A549 (cell line): ENCODE data around the gene ADGRL3. TPM values are rescaled to one million over a fixed set of nuclear protein-coding genes. Genes with fewer than 3 reads are reported as not detected.

Source experiments
- ATAC-seq, 2 experiments: fragments of 200-7000 bp in 1 of 2; fragments of >200 bp in 1 of 2; cut with Nextera tagmentation in 1 of 2; cut with Tn5 transposase in 1 of 2; 3 replicates each; pipeline versions ENCODE4 v1.8.0 to v1.9.1; 2018 to 2020; ENCODE audit warnings: mild to moderate bottlenecking in 1 of 2, moderate library complexity in 1 of 2
- CTCF ChIA-PET: fragments of 300-600 bp; sonication (Branson Sonifier 250); formaldehyde crosslinking; extraction: SDS; loops from one replicate; lab custom pipeline; 2021; ENCODE audit warnings: antibody characterized with exemption, inconsistent platforms; lab: Yijun Ruan, JAX
- POLR2A ChIA-PET: fragments of 350-600 bp; formaldehyde crosslinking; extraction: SDS; loops from one replicate; lab custom pipeline; 2021; ENCODE audit warnings: antibody characterized with exemption, inconsistent platforms; lab: Yijun Ruan, JAX
- DNase-seq, 2 experiments: peaks; one replicate each; pipeline versions ENCODE4 v3.0.0 to v3.0.0-alpha.2; 2011 to 2016; ENCODE audit warnings: low read depth in 1 of 2, low spot score in 1 of 2
- FAIRE-seq: peaks from 2 replicates; lab custom pipeline; 2011; peaks lifted over from hg19 to GRCh38; lab: Jason Lieb, UNC
- H3K27ac ChIP-seq, 2 experiments: fragments of >200 bp; sonication (Bioruptor Twin); formaldehyde crosslinking; 3 replicates each; pipeline ENCODE4 v1.5.1; 2016 to 2017
- H3K4me1 ChIP-seq: fragments of >200 bp; sonication (Bioruptor Twin); formaldehyde crosslinking; 3 replicates; pipeline ENCODE4 v1.6.1; 2016
- H3K4me2 ChIP-seq: fragments of >200 bp; sonication (Bioruptor Twin); formaldehyde crosslinking; 3 replicates; pipeline ENCODE4 v1.6.1; 2016
- H3K4me3 ChIP-seq: fragments of >200 bp; sonication (Bioruptor Twin); formaldehyde crosslinking; 3 replicates; pipeline ENCODE4 v1.5.1; 2016
- H3K9me3 ChIP-seq: fragments of >200 bp; sonication (Bioruptor Twin); formaldehyde crosslinking; 3 replicates; pipeline ENCODE4 v1.6.1; 2016
- CBX8 ChIP-seq: fragments of 200-600 bp; sonication (generic); IDR thresholded peaks from 2 replicates; pipeline ENCODE4 v1.6.1; 2016
- CEBPB ChIP-seq, 2 experiments: fragments of >200 bp in 1 of 2; sonication (Bioruptor Twin) in 1 of 2; formaldehyde crosslinking in 1 of 2; IDR thresholded peaks; 2 replicates each; pipeline ENCODE4 v1.6.1; 2012 to 2016
- EHMT2 ChIP-seq: fragments of 200-600 bp; sonication (generic); IDR thresholded peaks from 2 replicates; pipeline ENCODE4 v1.6.1; 2016; ENCODE audit warnings: antibody characterized with exemption, low read depth, mild to moderate bottlenecking, moderate library complexity
- HOXA7 ChIP-seq: fragments of 250-450 bp; sonication (Bioruptor Pico); IDR thresholded peaks from 2 replicates; pipeline ENCODE4 v1.5.0; 2020; ENCODE audit warnings: mild to moderate bottlenecking, moderate library complexity
- HOXB13 ChIP-seq: fragments of 250-450 bp; sonication (Bioruptor Pico); IDR thresholded peaks from 2 replicates; pipeline ENCODE4 v1.5.0; 2020; ENCODE audit warnings: low read depth, mild to moderate bottlenecking, moderate library complexity
- JUN ChIP-seq, 2 experiments: fragments of >200 bp; sonication (Bioruptor Twin); formaldehyde crosslinking; IDR thresholded peaks; 2 replicates in 1 of 2; 3 replicates in 1 of 2; pipeline ENCODE4 v1.6.1; 2016 to 2017
- JUNB ChIP-seq: fragments of >200 bp; sonication (Bioruptor Twin); formaldehyde crosslinking; IDR thresholded peaks from 2 replicates; pipeline ENCODE4 v1.6.1; 2016
- MAFK ChIP-seq: fragments of 450-650 bp; IDR thresholded peaks from 2 replicates; pipeline ENCODE4 v1.6.1; 2014; ENCODE audit not compliant: partially characterized antibody
- NPAS2 ChIP-seq: fragments of 250-450 bp; sonication (Bioruptor Pico); IDR thresholded peaks from 2 replicates; pipeline ENCODE4 v1.8.0; 2022; ENCODE audit warnings: mild to moderate bottlenecking, moderate library complexity, borderline replicate concordance
- POLR2A ChIP-seq: IDR thresholded peaks from 2 replicates; pipeline ENCODE4 v1.6.1; 2012; ENCODE audit warnings: mild to moderate bottlenecking, low read length
- RAD21 ChIP-seq, 2 experiments: fragments of >200 bp in 1 of 2; sonication (Bioruptor Twin) in 1 of 2; formaldehyde crosslinking in 1 of 2; IDR thresholded peaks in 1 of 2; conservative IDR thresholded peaks in 1 of 2; 2 replicates in 1 of 2; 3 replicates in 1 of 2; pipeline ENCODE4 v1.6.1; 2012 to 2018; ENCODE audit warnings: inconsistent platforms in 1 of 2
- RFX5 ChIP-seq: fragments of 450-650 bp; IDR thresholded peaks from 2 replicates; pipeline ENCODE4 v1.7.1; 2014; ENCODE audit warnings: antibody characterized with exemption, mild to moderate bottlenecking, moderate library complexity
- TFCP2L1 ChIP-seq: fragments of 250-450 bp; sonication (Bioruptor Pico); IDR thresholded peaks from 2 replicates; pipeline ENCODE4 v1.5.0; 2021; ENCODE audit warnings: mild to moderate bottlenecking
- ZFP36 ChIP-seq: fragments of 450-650 bp; IDR thresholded peaks from 2 replicates; pipeline ENCODE4 v1.6.1; 2014; ENCODE audit warnings: borderline replicate concordance; ENCODE audit not compliant: partially characterized antibody
- ZSCAN20 ChIP-seq: fragments of 250-450 bp; sonication (Bioruptor Pico); IDR thresholded peaks from 2 replicates; pipeline ENCODE4 v1.8.0; 2022; ENCODE audit warnings: mild to moderate bottlenecking, moderate library complexity
- WGBS: methylation state at CpG from one replicate; pipeline ENCODE4 v1.1.6; 2017; ENCODE audit errors: missing lambda C conversion rate; 5-methylcytosine and 5-hydroxymethylcytosine counted together
- polyA plus RNA-seq, 4 experiments: library from polyadenylated mRNA; depleted of rRNA in 3 of 4; stranded (reverse); fragments of >200 nt; fragmentation: RNase III in 1 of 4; extraction: RNeasy Plus Mini Kit Qiagen cat#74134 plus additional on column Dnase treatment in 1 of 4; gene quantifications; 2 replicates in 3 of 4; 3 replicates in 1 of 4; pipeline ENCODE4 v1.2.3, GENCODE V29; 2011 to 2017
- TF ChIP-seq, protein P1 (sequence below): fragments of >200 bp; sonication (Bioruptor Twin); formaldehyde crosslinking; IDR thresholded peaks from 3 replicates; pipeline ENCODE4 v1.6.1; 2016
- TF ChIP-seq, protein P2 (sequence below): fragments of 450-650 bp; IDR thresholded peaks from 2 replicates; pipeline ENCODE4 v1.6.1; 2014; ENCODE audit warnings: antibody characterized with exemption
- TF ChIP-seq, protein P3 (sequence below): fragments of >200 bp; sonication (Bioruptor Twin); formaldehyde crosslinking; IDR thresholded peaks from 3 replicates; pipeline ENCODE4 v1.5.1; 2016
- TF ChIP-seq, protein P4 (sequence below): fragments of 200-600 bp; sonication (generic); IDR thresholded peaks from 2 replicates; pipeline ENCODE4 v1.6.1; 2016; ENCODE audit warnings: antibody characterized with exemption, mild to moderate bottlenecking, moderate library complexity
- TF ChIP-seq, protein P5 (sequence below): IDR thresholded peaks from 2 replicates; pipeline ENCODE4 v1.6.1; 2012

Gene ADGRL3
- polyA plus RNA-seq, 2 of the 4 experiments (the other 2 are of a cell fraction), result 0.05 to 0.12 TPM

DNA sequence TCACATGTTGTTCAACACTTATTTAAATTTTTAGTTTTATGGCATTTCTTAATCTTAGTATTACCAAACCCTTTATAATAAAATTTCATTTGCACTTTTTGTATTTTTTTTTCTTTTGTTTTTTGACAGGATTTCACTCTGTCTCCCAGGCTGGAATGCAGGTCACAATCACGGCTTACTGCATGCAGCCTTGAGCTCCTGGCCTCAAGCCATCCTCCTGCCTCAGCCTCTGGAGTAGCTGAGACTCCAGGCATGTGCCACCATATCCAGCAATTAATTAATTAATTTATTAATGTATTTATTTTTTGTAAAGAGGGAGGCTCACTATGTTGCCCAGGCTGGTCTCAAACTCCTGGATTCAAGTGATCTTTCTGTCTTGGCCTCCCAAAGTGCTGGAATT, 133.4 kb downstream of the ADGRL3 start:
- H3K4me3 ChIP-seq, result no peak overlapping the region
- TF ChIP-seq ZSCAN20 (CRISPR knock-in tag) (no peak), TFCP2L1 (no peak), NPAS2 (no peak), POLR2A (no peak), JUNB (no peak), CBX8 (no peak), RFX5 (no peak), JUN (IDR thresholded peaks at IDR 0.05) (no peak), CEBPB (IDR thresholded peaks at IDR 0.05) (no peak), HOXB13 (CRISPR knock-in tag) (no peak), EHMT2 (no peak), MAFK (no peak), ZFP36 (no peak)
- TF ChIP-seq, protein P1, sequence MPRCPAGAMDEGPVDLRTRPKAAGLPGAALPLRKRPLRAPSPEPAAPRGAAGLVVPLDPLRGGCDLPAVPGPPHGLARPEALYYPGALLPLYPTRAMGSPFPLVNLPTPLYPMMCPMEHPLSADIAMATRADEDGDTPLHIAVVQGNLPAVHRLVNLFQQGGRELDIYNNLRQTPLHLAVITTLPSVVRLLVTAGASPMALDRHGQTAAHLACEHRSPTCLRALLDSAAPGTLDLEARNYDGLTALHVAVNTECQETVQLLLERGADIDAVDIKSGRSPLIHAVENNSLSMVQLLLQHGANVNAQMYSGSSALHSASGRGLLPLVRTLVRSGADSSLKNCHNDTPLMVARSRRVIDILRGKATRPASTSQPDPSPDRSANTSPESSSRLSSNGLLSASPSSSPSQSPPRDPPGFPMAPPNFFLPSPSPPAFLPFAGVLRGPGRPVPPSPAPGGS, result no peak
- TF ChIP-seq, protein P2, sequence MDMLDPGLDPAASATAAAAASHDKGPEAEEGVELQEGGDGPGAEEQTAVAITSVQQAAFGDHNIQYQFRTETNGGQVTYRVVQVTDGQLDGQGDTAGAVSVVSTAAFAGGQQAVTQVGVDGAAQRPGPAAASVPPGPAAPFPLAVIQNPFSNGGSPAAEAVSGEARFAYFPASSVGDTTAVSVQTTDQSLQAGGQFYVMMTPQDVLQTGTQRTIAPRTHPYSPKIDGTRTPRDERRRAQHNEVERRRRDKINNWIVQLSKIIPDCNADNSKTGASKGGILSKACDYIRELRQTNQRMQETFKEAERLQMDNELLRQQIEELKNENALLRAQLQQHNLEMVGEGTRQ, result no peak
- TF ChIP-seq, protein P3, sequence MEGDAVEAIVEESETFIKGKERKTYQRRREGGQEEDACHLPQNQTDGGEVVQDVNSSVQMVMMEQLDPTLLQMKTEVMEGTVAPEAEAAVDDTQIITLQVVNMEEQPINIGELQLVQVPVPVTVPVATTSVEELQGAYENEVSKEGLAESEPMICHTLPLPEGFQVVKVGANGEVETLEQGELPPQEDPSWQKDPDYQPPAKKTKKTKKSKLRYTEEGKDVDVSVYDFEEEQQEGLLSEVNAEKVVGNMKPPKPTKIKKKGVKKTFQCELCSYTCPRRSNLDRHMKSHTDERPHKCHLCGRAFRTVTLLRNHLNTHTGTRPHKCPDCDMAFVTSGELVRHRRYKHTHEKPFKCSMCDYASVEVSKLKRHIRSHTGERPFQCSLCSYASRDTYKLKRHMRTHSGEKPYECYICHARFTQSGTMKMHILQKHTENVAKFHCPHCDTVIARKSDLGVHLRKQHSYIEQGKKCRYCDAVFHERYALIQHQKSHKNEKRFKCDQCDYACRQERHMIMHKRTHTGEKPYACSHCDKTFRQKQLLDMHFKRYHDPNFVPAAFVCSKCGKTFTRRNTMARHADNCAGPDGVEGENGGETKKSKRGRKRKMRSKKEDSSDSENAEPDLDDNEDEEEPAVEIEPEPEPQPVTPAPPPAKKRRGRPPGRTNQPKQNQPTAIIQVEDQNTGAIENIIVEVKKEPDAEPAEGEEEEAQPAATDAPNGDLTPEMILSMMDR, result no peak
- TF ChIP-seq, protein P4, sequence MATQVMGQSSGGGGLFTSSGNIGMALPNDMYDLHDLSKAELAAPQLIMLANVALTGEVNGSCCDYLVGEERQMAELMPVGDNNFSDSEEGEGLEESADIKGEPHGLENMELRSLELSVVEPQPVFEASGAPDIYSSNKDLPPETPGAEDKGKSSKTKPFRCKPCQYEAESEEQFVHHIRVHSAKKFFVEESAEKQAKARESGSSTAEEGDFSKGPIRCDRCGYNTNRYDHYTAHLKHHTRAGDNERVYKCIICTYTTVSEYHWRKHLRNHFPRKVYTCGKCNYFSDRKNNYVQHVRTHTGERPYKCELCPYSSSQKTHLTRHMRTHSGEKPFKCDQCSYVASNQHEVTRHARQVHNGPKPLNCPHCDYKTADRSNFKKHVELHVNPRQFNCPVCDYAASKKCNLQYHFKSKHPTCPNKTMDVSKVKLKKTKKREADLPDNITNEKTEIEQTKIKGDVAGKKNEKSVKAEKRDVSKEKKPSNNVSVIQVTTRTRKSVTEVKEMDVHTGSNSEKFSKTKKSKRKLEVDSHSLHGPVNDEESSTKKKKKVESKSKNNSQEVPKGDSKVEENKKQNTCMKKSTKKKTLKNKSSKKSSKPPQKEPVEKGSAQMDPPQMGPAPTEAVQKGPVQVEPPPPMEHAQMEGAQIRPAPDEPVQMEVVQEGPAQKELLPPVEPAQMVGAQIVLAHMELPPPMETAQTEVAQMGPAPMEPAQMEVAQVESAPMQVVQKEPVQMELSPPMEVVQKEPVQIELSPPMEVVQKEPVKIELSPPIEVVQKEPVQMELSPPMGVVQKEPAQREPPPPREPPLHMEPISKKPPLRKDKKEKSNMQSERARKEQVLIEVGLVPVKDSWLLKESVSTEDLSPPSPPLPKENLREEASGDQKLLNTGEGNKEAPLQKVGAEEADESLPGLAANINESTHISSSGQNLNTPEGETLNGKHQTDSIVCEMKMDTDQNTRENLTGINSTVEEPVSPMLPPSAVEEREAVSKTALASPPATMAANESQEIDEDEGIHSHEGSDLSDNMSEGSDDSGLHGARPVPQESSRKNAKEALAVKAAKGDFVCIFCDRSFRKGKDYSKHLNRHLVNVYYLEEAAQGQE, result no peak
- TF ChIP-seq, protein P5, sequence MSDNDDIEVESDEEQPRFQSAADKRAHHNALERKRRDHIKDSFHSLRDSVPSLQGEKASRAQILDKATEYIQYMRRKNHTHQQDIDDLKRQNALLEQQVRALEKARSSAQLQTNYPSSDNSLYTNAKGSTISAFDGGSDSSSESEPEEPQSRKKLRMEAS, result no peak
- ATAC-seq (no peak), FAIRE-seq (no peak), DNase-seq (no peak)
- no peak overlapping the region for H3K4me2 ChIP-seq
- CTCF ChIA-PET, result no interaction called here
- no peak overlapping the region for H3K27ac ChIP-seq
- no peaks in the 10 kb centered on the region for H3K9me3 ChIP-seq
- POLR2A ChIA-PET, result no interaction called here
- H3K4me1 ChIP-seq, result no peaks in the 10 kb centered on the region
- 14% methylated on average over 1 of the region's 1 CpG for WGBS

DNA sequence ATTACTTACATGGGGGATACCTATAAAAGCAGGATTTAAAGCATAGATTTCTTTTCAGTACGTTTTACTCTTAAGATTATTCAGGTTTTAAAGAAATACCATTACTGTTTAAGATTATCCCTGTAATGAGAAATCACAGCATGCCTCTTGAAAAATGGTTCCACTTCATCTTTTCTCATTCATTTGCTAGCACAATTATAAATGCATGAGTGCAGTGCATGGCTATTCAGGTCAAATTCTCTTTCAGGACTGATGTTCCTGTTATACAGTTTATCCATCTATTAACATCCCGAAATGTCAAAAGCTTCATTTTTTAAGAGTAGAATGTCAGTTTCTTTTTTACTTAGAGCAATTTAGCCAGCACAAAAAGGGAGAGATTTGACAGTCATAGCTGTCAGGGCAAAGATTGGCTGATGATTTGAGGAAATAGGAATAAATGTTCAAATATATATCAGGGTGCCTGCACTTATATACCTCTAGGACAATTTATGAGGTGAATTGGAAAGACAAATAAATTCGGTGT, 135.2 kb downstream of the ADGRL3 start:
- no peak for FAIRE-seq
- 8% methylated on average over 3 of the region's 3 CpGs for WGBS
- POLR2A ChIA-PET, result no interaction called here
- DNase-seq, result no peak
- no peaks in the 10 kb centered on the region for H3K4me1 ChIP-seq
- no peak overlapping the region for H3K4me2 ChIP-seq
- no peak overlapping the region for H3K27ac ChIP-seq
- no peak for TF ChIP-seq RAD21 (conservative IDR thresholded peaks at IDR 0.05 in 1 of 2, IDR thresholded peaks at IDR 0.05 in 1 of 2)
- no peak for TF ChIP-seq POLR2A
- no peak for TF ChIP-seq HOXA7 (CRISPR knock-in tag)
- TF ChIP-seq RFX5, result no peak
- H3K4me3 ChIP-seq, result no peak overlapping the region
- H3K9me3 ChIP-seq, result no peaks in the 10 kb centered on the region
- CTCF ChIA-PET, result no interaction called here
- no peak for ATAC-seq
